PFSK-1 (cell line): ENCODE data around the gene SRMS.

Experiments
- FOXP2 ChIP-seq: optimal IDR thresholded peaks from 2 replicates; pipeline ENCODE3; 2011; ENCODE audit warnings: borderline replicate concordance, control low read depth, inconsistent platforms; ENCODE audit not compliant: insufficient read depth; ENCODE audit errors: extremely low read length, extremely low read depth
- POLR2AphosphoS5 ChIP-seq: IDR thresholded peaks from 2 replicates; pipeline ENCODE4 v1.6.1; 2012; ENCODE audit warnings: low read depth, mild to moderate bottlenecking, control low read depth, low read length, moderate library complexity
- SIN3A ChIP-seq: IDR thresholded peaks from 2 replicates; pipeline ENCODE4 v1.6.1; 2012; ENCODE audit warnings: mild to moderate bottlenecking, low read length, moderate library complexity, borderline replicate concordance; ENCODE audit not compliant: insufficient read depth
- TAF1 ChIP-seq: IDR thresholded peaks from 2 replicates; pipeline ENCODE4 v1.6.1; 2012; ENCODE audit warnings: low read length, control low read depth, borderline replicate concordance; ENCODE audit not compliant: insufficient read depth
- TF ChIP-seq, protein P1 (sequence below), 2 experiments: IDR thresholded peaks; 2 replicates each; pipeline versions ENCODE4 v1.6.1 to v1.8.0; 2011 to 2012; ENCODE audit warnings: low read depth in 2 of 2, low read length in 2 of 2, control low read depth in 1 of 2, inconsistent platforms in 1 of 2, mild to moderate bottlenecking in 1 of 2, moderate library complexity in 1 of 2; ENCODE audit not compliant: insufficient read depth in 1 of 2

DNA sequence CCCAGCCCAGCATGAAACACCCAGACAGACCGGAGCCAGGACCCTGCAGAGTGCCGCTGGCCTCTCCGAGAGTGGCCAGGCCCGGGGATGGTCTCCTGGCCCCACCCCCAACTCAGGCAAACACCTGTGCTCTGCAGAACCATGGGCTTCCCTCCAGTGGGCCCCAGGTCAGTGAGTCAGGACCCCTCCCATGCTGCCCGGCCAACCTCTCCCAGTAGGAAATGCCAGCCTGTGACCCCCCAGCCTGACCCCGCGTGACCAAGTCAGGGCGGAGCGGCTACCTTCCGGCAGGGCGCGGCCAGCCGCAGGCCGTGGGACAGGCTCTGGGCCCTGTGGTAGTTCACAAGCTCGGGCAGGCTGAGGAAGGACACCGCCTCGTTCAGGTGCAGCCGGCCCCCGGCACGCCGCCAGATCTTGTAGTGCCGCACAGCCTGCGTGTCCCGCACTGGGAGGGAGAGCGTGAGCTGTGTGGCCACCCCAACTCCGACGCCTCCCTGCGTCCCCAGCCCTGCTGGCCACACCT, 13.6 kb downstream of the SRMS start:
- TF ChIP-seq POLR2AphosphoS5, result no peak
- no peak for TF ChIP-seq TAF1
- TF ChIP-seq SIN3A, result no peak
- TF ChIP-seq, protein P1, sequence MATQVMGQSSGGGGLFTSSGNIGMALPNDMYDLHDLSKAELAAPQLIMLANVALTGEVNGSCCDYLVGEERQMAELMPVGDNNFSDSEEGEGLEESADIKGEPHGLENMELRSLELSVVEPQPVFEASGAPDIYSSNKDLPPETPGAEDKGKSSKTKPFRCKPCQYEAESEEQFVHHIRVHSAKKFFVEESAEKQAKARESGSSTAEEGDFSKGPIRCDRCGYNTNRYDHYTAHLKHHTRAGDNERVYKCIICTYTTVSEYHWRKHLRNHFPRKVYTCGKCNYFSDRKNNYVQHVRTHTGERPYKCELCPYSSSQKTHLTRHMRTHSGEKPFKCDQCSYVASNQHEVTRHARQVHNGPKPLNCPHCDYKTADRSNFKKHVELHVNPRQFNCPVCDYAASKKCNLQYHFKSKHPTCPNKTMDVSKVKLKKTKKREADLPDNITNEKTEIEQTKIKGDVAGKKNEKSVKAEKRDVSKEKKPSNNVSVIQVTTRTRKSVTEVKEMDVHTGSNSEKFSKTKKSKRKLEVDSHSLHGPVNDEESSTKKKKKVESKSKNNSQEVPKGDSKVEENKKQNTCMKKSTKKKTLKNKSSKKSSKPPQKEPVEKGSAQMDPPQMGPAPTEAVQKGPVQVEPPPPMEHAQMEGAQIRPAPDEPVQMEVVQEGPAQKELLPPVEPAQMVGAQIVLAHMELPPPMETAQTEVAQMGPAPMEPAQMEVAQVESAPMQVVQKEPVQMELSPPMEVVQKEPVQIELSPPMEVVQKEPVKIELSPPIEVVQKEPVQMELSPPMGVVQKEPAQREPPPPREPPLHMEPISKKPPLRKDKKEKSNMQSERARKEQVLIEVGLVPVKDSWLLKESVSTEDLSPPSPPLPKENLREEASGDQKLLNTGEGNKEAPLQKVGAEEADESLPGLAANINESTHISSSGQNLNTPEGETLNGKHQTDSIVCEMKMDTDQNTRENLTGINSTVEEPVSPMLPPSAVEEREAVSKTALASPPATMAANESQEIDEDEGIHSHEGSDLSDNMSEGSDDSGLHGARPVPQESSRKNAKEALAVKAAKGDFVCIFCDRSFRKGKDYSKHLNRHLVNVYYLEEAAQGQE (IDR thresholded peaks at IDR 0.05; ENCODE audit: insufficient read depth in 1 of 2, low read depth in 2 of 2, low read length in 2 of 2), result no peak
- TF ChIP-seq FOXP2, result no peak
